Dermis blood vessel endothelial cell (primary cell): ENCODE data around the gene PANK4. TPM values are rescaled to one million over a fixed set of nuclear protein-coding genes. Genes with fewer than 3 reads are reported as not detected.
"Not testable (repeated sequence)": the region's sequence is repeated elsewhere in the genome, so short reads cannot be mapped to it uniquely, and the experiment has no call there.

Source experiments
- DNase-seq: peaks from one replicate; pipeline ENCODE4 v3.0.0; 2010
- total RNA-seq: library from RNA; depleted of rRNA; stranded (reverse); fragments of >200 nt; gene quantifications from 2 replicates; pipeline ENCODE4 v1.2.3, GENCODE V29; 2014

Gene PANK4
- total RNA-seq, 1 donor from 2014 or later: 24.7 TPM

- DNase-seq: no peak
These were observed 32.0 kb upstream of the PANK4 start for GRCh38 chr1:2558420-2558819.

- no peak for DNase-seq
These were observed 31.3 kb upstream of the PANK4 start for GRCh38 chr1:2557482-2558400.

GRCh38 chr1:2556678-2557481 lies 30.5 kb upstream of the PANK4 start:
- DNase-seq: no peak

GRCh38 chr1:2556277-2556677 lies 29.9 kb upstream of the PANK4 start, which contains the start of gene TNFRSF14:
TNFRSF14 (plus strand) TSS chr1:2556371; CDS start chr1:2556665, 294 bp downstream.
- peak; percentile 62 for DNase-seq

- peak; percentile 78 for DNase-seq
These were observed 29.4 kb upstream of the PANK4 start for GRCh38 chr1:2555634-2556276.

- DNase-seq: peak; percentile 59
These were observed 28.4 kb upstream of the PANK4 start for GRCh38 chr1:2554621-2555387.

- peak; percentile 46 for DNase-seq
These were observed 27.6 kb upstream of the PANK4 start for GRCh38 chr1:2553871-2554620.

- DNase-seq: not testable (repeated sequence)
These were observed 26.7 kb upstream of the PANK4 start for GRCh38 chr1:2553076-2553475.

- DNase-seq: no peak
These were observed 25.8 kb upstream of the PANK4 start for GRCh38 chr1:2552189-2552588.

- not testable (repeated sequence) for DNase-seq
These were observed 25.1 kb upstream of the PANK4 start for GRCh38 chr1:2551544-2551943.

GRCh38 chr1:2550309-2550861 lies 24.0 kb upstream of the PANK4 start:
- not testable (repeated sequence) for DNase-seq

- not testable (repeated sequence) for DNase-seq
These were observed 23.1 kb upstream of the PANK4 start for GRCh38 chr1:2549367-2550029.

- DNase-seq: peak; percentile 82
These were observed 21.7 kb upstream of the PANK4 start for GRCh38 chr1:2548068-2548589.

GRCh38 chr1:2547210-2548067 lies 21.0 kb upstream of the PANK4 start:
- DNase-seq: no peak

- DNase-seq: peak; percentile 81
These were observed 20.3 kb upstream of the PANK4 start for GRCh38 chr1:2546515-2547209.

- peak; percentile 91 for DNase-seq
These were observed 19.5 kb upstream of the PANK4 start for GRCh38 chr1:2545754-2546514.

GRCh38 chr1:2544875-2545640 lies 18.7 kb upstream of the PANK4 start:
- no peak for DNase-seq
